HG02763 (cell line): ENCODE data around the gene ATP1A4.

Experiments
- ATAC-seq: cut with Tn5 transposase; IDR thresholded peaks from one replicate; pipeline ENCODE4 v1.9.1; 2021; ENCODE audit warnings: mild to moderate bottlenecking, moderate library complexity; ENCODE audit not compliant: unreplicated experiment

Gene ATP1A4

DNA sequence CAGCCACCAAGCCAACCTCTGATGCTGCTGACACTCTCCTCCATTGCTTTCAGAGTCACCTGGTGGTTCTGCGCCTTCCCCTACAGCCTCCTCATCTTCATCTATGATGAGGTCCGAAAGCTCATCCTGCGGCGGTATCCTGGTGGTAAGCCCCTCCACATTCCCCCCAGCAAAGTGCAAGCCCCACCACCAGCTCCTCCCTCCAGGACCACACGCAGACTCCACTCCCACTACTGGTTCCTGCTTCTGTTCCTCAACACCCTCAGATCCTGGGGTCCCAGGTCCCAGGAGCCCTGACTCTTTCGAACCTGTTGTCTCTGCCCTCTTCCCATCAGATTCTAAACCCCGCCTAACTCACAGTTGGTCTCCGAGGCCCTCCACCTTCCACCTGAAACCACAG, 11.6 kb upstream of the ATP1A4 start:
- no peak for ATAC-seq

DNA sequence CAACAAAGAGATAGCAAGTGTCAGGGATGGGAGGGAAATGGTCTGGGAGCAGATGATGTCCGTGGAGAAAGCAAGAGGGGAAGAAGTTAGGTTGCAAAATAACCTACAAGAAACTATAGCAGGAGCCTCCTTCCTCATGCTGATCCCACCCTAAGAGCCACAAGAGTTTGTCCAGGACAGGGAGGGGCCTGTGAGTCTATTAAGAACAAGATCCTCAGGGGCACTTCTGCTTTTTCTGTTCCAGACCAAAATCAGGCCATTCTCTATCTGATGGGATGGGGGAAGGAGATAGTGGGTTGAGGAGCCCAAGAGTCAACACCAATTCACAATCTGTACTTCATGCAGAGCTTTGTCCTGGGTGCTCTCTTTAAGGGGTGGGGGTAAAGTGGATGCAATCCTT, 7.7 kb upstream of the ATP1A4 start:
- no peak for ATAC-seq

DNA sequence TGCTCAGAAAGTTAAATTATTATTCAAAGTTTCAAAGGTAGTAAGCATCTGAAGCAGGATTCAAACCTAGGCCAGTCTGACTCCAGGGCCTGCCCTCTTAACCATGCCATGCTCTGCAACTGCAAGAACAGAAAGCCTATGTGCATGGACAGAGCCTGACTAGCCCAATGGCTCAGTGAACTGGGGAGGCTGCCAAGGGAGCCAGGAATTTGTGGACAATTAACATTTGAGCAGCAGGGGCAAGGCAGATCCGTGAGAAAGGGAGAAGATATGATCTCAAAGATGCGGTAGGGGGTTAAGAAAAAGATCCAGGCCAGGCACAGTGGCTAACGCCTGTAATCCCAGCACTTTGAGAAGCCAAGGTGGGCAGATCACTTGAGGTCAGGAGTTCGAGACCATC, 6.5 kb upstream of the ATP1A4 start:
- ATAC-seq: no peak

DNA sequence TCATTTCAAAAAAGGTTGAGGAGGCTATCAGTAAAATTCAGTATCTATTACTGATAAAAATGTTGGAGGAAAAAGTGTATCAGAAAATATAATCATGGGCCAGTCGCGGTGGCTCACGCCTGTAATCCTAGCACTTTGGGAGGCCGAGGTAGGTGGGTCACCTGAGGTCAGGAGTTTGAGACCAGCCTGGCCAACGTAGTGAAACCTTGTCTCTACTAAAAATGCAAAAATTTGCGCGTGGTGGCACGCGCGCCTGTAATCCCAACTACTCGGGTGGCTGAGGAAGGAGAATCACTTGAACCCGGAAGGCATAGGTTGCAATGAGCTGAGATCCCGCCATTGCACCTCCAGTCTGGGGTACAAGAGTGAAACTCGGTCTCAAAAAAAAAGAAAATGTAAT, 5.3 kb upstream of the ATP1A4 start:
- ATAC-seq: no peak

DNA sequence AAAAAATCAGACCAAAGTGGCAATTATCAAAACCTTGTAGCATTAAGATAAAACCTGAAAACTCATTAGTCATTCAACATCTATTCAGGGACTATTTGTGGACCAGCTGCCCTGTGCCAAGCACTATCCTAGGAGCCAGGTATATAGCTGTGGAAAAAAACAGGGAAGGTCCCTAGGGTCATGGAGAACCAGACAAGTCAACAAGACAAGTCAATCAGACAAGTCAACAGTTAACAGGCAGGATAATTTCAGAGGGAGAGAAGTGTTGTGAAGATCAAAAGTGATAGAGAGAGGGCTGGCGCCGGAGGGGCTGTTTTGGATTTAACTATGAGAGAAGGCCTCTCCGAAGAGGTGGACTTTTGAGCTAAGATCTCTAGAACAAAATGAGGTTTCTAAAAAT, 3.3 kb upstream of the ATP1A4 start:
- no peak for ATAC-seq

DNA sequence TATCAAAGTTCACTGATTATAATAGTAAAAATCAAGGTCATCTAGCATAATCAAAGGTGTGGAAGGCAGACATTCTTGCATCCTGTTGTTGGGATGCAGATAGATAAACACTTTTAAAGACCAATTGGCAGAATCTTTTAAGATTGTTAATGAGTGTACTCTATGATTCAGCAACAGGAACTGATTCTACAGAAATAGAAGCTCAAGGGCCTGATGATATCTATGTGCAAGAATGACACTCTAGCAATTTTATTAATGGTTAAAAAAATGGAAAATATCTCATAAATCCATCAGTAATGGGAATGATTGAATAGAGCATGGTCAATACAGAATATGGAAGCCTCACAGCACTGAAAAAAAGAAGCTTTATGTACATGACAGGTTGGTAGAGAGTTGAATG, 2.2 kb upstream of the ATP1A4 start:
- ATAC-seq: no peak

DNA sequence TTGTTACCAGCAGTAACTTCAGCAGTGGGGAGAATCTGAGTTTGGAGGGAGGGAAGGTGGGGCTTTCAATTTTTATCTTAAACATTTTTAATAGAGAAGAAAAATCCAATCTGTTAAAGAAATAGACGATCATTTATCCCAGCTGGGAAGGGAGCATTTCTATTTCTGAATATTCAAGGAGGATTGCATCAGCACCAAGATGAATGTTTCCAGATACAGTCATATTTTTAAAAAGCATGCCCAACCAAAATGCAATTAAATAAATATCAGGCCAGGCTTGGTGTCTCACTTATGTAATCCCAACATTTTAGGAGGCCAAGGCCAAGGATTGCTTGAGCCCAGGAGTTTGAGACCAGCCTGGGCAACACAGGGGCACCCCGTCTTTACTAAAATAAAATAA, 1.7 kb upstream of the ATP1A4 start:
- no peak for ATAC-seq

DNA sequence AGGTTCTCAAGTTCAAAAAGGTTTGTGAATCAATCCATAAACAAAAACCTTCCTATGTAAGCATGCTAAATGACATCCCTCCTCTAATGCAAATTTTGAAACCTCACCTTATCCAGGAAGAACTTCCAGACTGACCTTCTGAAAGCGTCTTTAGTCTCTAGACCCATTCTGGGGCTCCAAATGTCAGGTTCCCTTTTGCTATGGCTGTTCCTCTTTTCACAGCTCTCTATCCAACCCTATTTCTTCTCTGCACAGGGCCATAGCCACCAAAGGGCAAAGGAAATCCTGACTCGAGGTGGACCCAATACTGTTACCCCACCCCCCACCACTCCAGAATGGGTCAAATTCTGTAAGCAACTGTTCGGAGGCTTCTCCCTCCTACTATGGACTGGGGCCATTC, 3.4 kb downstream of the ATP1A4 start:
- ATAC-seq: no peak

DNA sequence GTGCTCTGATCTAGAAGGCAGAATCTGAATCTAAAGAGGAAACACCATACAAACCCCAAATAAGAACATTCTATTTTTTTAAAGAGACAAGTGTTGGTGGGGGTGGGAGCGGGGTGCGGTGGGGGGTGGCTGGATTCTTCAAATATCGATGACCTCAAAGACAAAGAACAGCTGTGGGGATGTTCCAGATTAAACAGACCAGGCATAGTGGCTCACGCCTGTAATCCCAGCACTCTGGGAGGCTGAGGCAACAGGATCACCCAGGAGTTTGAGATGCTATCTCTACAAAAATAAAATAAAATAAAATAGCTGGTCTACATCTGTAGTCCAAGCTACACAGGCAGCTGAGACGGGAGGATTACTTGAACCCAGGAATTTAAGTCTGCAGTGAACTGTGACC, 5.0 kb downstream of the ATP1A4 start:
- ATAC-seq: no peak

DNA sequence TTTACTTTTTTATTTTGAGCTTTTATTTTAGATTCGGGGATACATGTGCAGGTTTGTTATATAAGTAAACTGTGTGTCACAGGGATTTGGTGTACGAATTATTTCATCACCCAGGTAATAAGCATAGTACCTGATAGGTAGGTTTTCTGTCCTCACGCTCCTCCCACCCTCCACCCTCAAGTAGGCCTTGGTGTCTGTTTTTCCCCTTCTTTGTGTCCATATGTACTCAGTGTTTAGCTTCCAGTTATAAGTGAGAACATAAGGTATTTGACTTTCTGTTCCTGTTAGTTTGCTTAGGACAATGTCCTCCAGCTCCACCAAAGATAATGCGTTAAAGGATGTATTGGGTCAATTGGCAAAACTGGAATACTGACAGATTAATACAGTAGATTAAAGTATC, 5.8 kb downstream of the ATP1A4 start:
- ATAC-seq: no peak

DNA sequence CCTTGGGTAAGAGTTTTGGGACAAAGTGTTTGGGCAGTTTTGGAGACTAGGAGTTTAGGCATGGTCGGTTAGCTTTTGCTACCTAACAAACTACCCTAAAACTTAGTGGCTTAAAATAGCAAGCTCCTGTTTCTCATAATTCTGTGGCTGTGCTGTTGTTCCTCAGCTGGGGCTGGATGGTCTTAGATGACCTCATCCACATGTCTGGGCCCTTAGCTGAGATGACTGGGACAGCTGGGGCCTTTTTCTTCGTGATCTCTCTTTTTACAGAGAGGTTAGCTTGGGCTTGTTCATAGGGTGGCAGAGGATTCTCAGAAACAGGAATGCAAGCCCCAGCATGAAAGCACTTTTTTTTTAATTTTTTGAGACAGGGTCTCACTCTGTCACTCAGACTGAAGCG, 6.6 kb downstream of the ATP1A4 start:
- no peak for ATAC-seq

DNA sequence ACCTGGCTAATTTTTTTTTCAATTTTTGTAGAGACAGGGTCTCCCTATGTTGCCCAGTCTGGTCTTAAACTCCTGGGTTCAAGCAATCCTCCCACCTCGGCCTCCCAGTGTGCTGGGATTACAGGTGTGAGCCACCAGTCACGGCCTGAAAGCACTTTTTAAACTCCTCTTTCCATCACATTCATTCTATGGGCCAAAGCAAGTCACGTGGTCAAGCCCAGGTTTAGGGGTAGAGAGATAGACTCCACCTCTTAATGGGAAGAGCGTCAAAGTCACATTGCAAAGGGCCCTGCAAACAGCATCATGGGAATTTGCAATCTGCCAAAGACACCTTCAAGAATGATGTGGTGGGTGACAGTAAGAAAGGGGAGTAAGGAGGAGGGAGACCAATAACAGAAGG, 7.1 kb downstream of the ATP1A4 start:
- no peak for ATAC-seq

DNA sequence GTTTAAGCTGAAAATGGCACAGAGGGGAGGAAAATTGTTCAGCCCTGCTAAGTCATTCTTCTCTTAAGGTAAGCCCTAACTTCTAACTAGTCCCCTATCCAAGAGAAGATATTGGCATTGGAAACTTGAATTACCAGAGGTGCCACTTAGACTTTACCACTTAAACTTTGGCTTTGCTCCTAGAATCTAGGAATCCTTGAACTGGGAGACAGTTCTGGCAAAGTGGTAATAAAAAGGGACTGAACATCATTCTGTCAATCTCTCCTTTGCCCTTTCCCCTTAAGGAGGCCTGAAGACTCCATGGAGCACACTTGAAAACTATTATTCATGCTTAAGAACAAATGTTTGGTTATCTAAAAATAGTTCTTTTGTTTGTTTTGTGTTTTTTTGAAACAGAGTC, 8.4 kb downstream of the ATP1A4 start:
- ATAC-seq: no peak

DNA sequence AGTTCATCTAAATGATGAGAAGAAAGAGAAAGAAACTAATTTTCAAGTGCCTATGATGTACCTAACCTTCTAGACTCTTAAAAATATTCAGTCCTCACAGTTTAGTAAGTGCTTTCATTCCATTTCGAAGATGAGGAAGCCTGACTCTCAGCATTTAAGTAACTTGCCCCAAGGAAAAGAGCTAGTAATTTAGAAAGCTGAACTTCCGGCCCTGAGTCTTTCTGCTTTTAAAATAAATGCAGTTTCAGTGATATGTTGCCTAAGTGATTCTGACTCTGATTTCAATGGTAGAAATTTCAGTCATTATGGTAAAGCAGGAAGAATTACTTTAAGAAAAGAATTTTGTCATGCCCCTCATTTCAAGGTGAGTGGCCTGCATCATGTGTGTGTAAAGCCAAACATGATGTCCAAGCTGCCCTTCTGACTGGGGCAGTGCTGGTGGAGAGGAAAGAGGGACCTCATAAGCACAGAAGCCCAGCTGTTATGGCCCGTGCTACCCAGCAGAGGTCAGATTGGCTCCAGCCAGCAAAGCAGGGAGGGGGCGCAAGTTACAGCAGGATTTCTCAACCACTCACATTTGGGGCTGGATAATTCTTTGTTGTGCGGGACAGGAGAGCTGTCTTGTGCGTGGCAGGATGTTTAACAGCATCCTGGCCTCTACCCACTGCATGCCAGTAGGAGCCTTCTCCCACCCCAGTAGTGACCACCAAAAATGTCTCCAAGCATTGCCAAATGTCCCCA, 10.7 kb downstream of the ATP1A4 start:
- ATAC-seq: no peak

DNA sequence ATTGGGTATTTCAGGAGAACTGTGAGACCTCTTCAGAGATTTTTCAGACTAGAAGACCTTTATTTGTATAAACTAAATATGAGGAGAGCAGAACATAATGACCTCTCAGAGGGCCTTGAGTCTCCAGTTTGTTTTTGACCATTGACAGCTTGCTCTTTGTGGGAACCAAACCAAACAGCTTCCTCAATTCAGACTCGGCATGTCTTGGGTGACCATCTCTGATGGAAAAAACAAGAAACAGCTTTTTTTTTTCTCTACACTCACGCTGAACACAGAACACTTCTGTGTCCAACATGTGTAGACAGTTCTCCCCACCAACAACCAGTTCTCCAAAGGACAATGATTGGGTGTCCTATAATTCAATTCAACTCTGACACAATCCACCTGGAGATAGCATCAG, 11.5 kb downstream of the ATP1A4 start:
- ATAC-seq: no peak

DNA sequence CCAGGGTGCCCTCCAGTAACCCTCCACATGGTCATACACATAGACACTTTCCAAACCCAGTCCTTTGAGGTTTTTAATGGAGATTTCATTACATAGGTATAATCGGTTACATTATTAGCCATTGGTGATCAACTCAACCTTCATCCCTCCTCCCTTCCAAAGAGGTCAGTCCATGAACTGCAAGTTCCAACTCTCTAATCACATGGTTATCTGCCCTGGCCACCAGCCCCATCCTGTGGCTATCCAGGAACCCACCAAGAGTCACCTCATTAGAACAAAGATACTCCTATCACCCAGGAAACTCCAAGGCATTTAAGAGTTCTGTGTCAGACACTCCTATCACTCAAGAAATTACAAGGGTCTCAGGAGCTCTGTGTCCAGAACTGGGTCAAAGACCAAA, 12.2 kb downstream of the ATP1A4 start:
- ATAC-seq: no peak

DNA sequence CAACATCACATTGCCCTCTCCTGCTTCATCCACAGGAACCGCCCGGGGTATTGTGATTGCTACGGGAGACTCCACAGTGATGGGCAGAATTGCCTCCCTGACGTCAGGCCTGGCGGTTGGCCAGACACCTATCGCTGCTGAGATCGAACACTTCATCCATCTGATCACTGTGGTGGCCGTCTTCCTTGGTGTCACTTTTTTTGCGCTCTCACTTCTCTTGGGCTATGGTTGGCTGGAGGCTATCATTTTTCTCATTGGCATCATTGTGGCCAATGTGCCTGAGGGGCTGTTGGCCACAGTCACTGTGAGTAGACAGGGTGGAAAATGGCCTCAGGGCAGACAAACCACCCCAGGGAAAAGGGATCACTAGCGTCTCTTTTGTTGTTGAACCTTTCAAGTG, 12.7 kb downstream of the ATP1A4 start:
- no peak for ATAC-seq

DNA sequence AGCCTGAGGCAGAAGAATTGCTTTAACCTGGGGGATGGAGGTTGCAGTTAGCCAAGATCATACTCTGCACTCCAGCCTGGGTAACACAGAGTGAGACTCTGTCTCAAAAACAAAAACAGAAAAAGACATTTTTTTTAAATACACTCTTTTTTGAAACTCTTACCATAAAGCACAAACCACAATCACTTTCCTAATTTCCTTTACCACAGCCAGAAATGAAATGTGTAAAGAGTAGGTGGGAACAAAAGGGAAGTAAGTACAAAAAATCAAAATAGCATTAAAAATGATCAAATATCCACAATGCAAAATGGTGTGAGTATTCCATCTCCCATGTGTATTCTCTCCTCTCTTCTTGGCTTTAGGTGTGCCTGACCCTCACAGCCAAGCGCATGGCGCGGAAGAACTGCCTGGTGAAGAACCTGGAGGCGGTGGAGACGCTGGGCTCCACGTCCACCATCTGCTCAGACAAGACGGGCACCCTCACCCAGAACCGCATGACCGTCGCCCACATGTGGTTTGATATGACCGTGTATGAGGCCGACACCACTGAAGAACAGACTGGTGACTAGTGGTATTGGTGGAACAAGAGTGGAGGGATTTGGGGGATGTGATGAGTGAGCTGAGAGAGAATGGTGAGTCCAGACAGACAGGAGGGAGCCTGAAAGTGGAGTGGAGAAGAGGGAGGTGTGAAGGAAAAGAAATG, 14.9 kb downstream of the ATP1A4 start:
- ATAC-seq: no peak

DNA sequence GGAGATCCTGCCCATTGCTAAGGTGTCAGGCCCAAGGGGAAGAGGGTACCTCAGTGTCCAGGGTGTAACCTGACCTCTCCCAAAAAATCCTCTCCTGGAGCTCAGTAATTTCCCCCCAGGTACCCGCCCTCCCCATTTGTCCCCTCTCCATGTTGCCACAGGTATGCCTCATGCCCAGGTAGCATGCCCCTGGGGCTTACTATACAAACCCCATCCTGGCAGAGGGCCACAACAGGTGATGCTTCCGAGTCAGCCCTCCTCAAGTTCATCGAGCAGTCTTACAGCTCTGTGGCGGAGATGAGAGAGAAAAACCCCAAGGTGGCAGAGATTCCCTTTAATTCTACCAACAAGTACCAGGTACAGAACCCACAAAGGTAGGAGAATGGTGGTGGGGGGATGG, 15.7 kb downstream of the ATP1A4 start:
- no peak for ATAC-seq

DNA sequence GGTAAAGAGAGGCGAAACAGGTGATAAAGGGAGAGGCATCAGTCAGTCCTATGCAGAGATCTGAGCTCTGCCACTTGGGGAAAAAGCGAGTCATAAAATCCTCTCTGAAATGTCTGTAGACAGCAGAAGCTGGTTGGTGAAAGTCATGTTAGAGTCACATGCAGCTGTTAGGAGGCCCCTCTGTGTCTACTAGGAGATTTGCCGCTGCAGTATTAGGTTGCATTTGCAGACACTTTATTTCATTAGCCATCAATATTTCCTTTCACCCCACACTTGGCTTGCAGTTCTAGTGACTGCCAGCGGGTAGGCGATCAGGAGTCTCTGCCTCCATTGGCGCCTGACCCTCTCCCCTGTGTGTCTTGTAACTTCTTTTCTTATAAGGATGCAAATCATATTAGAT, 16.2 kb downstream of the ATP1A4 start:
- ATAC-seq: no peak

DNA sequence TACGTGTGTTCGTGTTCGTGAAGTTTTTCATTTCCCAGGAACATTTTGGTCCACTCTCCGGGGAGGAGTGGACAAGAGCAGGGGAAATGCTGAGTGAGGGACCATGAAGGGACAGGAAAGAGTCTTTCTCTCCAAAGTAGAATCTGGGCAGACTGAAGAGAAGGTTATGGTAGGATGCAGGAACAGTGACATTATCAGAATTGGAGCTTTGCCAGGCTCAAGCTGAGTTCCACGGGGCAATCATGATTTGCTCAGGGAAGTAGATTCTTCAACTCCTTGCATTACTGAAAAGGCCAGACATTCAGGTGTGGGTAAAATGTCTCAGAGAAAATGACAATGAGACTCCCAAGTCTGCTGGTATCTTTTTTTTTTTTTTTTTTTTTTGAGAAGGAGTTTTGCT, 16.6 kb downstream of the ATP1A4 start:
- ATAC-seq: no peak

DNA sequence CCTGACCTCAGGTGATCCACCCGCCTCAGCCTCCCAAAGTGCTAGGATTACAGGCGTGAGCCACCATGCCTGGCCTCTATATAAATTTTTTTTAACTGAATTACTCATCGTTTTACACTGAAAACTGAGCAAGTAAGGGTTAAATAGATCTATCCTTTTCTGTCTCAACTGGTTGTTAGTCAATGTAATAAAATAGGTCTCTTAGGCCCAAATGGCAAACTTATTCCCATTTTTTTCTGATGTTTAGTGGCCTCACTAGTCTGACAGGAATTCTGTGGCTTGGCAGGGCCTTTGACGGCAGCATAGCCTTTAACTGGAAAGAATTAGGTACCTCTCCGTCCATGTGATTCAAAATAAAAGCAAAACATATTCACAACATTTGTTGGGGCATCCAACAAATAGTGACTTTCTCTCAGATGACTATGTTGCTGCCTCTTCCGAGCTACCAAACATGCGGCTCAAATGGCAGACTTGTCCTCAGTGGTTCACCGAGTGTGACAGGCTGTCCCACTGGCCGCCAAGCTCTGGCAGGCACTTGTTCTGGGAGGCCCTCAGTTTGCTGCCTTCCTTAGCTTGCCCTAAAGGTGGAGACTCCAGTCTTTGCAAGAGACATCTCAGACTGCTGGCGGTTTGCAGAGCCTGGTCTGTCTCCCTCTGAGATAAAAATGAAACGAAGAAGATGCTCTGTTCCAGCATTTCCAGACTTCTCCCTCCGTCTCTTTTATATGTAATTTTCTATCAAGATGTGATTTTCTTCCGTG, 17.4 kb downstream of the ATP1A4 start:
- no peak for ATAC-seq
